Activated CD4-positive, alpha-beta memory T cell treated with anti-CD3 and anti-CD28 coated beads for 36 hours (primary cell): Measurements from ENCODE around the gene ZNF783. TPM values are rescaled to one million over a fixed set of nuclear protein-coding genes. Genes with fewer than 3 reads are reported as not detected.
"Not testable (repeated sequence)": the region's sequence is repeated elsewhere in the genome, so short reads cannot be mapped to it uniquely, and the experiment has no call there.

Source experiments
- CTCF ChIA-PET: fragments of 350-600 bp; sonication (Branson Sonifier 250); formaldehyde crosslinking; loops from one replicate; lab custom pipeline; 2021; ENCODE audit warnings: antibody characterized with exemption, inconsistent platforms; lab: Charles Lee
- POLR2A ChIA-PET: fragments of 350-600 bp; sonication (Branson Sonifier 250); formaldehyde crosslinking; loops from one replicate; lab custom pipeline; 2021; ENCODE audit warnings: antibody characterized with exemption; lab: Charles Lee
- DNase-seq: peaks from one replicate; pipeline ENCODE4 v3.0.0-alpha.2; 2020
- H3K27ac Mint-ChIP-seq: one replicate; pipeline ENCODE4 v1.8.0; 2021; ENCODE audit warnings: mixed read lengths
- H3K27me3 Mint-ChIP-seq: one replicate; pipeline ENCODE4 v1.8.0; 2021; ENCODE audit warnings: mixed read lengths
- H3K36me3 Mint-ChIP-seq: one replicate; pipeline ENCODE4 v1.8.0; 2021; ENCODE audit warnings: mixed read lengths
- H3K4me1 Mint-ChIP-seq: one replicate; pipeline ENCODE4 v1.8.0; 2021; ENCODE audit warnings: low read depth, mixed read lengths
- H3K4me3 Mint-ChIP-seq: one replicate; pipeline ENCODE4 v1.8.0; 2021; ENCODE audit warnings: mild to moderate bottlenecking, mixed read lengths
- H3K9me3 Mint-ChIP-seq: one replicate; pipeline ENCODE4 v1.8.0; 2021; ENCODE audit warnings: mixed read lengths
- intact Hi-C: fragments of 100-400 bp; cut with micrococcal nuclease; formaldehyde crosslinking; loops from one replicate; pipeline ENCODE4 v1.15.1; 2023
- total RNA-seq, 2 experiments: library from RNA; stranded (reverse); gene quantifications; one replicate each; pipeline ENCODE4 v1.2.3, GENCODE V29; 2021

Gene ZNF783
- total RNA-seq, 2 experiments from 2014 or later: 15.5 to 17.1 TPM

- H3K4me3 Mint-ChIP-seq, H3K9me3 Mint-ChIP-seq, DNase-seq, H3K4me1 Mint-ChIP-seq, H3K27me3 Mint-ChIP-seq, H3K27ac Mint-ChIP-seq, POLR2A ChIA-PET, intact Hi-C loops, CTCF ChIA-PET: not testable (repeated sequence)
- H3K36me3 Mint-ChIP-seq: peaks cover 32% of the 10 kb centered on the region
Measured at GRCh38 chr7:149226366-149226765, 35.6 kb upstream of the ZNF783 start.

- DNase-seq: no peak
- CTCF ChIA-PET: interaction anchor here (1.3 kb wide), 1 partner anchor 17 kb away, joined by 4 read pairs; no protein-coding TSS in a partner anchor
- intact Hi-C loops: no loop called here
- peaks cover 27% of the 10 kb centered on the region for H3K36me3 Mint-ChIP-seq
- H3K4me1 Mint-ChIP-seq: no peaks in the 10 kb centered on the region
- H3K27me3 Mint-ChIP-seq: no peaks in the 10 kb centered on the region
- H3K27ac Mint-ChIP-seq: no peak overlapping the region
- no peaks in the 10 kb centered on the region for H3K9me3 Mint-ChIP-seq
- no peak overlapping the region for H3K4me3 Mint-ChIP-seq
- POLR2A ChIA-PET: no interaction called here
Measured at GRCh38 chr7:149226840-149227494, 35.0 kb upstream of the ZNF783 start.

GRCh38 chr7:149228831-149229471, 33.0 kb upstream of the ZNF783 start:
- Mint-ChIP-seq H3K27ac (peak overlapping the region; percentile 31), H3K27me3 (peaks cover 6% of the 10 kb centered on the region), H3K4me1 (no peaks in the 10 kb centered on the region), H3K36me3 (peaks cover 19% of the 10 kb centered on the region), H3K4me3 (no peak overlapping the region), H3K9me3 (no peaks in the 10 kb centered on the region)
- intact Hi-C loops: no loop called here
- POLR2A ChIA-PET: interaction anchor here (1.7 to 2.0 kb wide), 3 partner anchors 14 to 24 kb away, joined by 5 to 8 read pairs (median 6); no protein-coding TSS in a partner anchor
- no peak for DNase-seq
- CTCF ChIA-PET: interaction anchor here (0.9 to 1.9 kb wide), 4 partner anchors 8 to 81 kb away, joined by 3 to 5 read pairs (median 4); partner anchors contain the start of gene ZNF282

DNA sequence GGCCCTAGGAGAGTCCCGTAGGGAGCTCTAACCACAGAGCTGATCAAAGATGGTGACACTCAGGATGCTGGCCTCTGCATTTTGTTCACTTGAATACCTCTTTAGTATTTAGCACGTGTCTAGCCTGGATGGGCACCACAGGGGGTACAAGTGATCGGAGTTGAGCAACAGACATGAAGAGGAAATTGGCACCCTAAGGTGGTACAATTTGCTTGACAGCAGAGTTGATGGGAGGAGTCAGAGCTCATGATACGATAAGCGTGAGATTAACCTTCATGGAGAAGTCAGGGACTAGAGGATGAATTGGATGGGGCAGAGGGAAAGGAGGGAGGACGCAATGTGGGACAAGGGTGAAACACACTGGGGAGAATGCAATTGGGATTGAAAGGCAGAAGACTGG, 32.5 kb upstream of the ZNF783 start:
- no peak for DNase-seq
- intact Hi-C loops: no loop called here
- H3K9me3 Mint-ChIP-seq: no peaks in the 10 kb centered on the region
- H3K27ac Mint-ChIP-seq: no peak overlapping the region
- no peaks in the 10 kb centered on the region for H3K4me1 Mint-ChIP-seq
- ChIA-PET CTCF (interaction anchor here (0.9 to 1.9 kb wide), 4 partner anchors 19 to 81 kb away, joined by 3 to 5 read pairs (median 4); partner anchors contain the start of genes ZNF282 and ZNF783), POLR2A (interaction anchor here (0.5 to 2.0 kb wide), 5 partner anchors 12 to 44 kb away, joined by 3 to 8 read pairs (median 5); no protein-coding TSS in a partner anchor)
- no peak overlapping the region for H3K4me3 Mint-ChIP-seq
- peaks cover 8% of the 10 kb centered on the region for H3K27me3 Mint-ChIP-seq
- peaks cover 17% of the 10 kb centered on the region for H3K36me3 Mint-ChIP-seq

GRCh38 chr7:149232362-149232761, 29.6 kb upstream of the ZNF783 start:
- Mint-ChIP-seq H3K9me3 (no peaks in the 10 kb centered on the region), H3K27me3 (peaks cover 12% of the 10 kb centered on the region), H3K27ac (no peak overlapping the region), H3K4me3 (no peak overlapping the region), H3K36me3 (no peaks in the 10 kb centered on the region), H3K4me1 (peaks cover 7% of the 10 kb centered on the region)
- ChIA-PET POLR2A (no interaction called here), CTCF (interaction anchor here (0.7 to 1.7 kb wide), 3 partner anchors 22 to 236 kb away, joined by 4 to 5 read pairs (median 4); partner anchors contain the start of gene ZNF282)
- DNase-seq: no peak
- intact Hi-C loops: no loop called here

GRCh38 chr7:149233655-149234204, 28.3 kb upstream of the ZNF783 start:
- Mint-ChIP-seq H3K27me3 (peaks cover 14% of the 10 kb centered on the region), H3K4me1 (peaks cover 15% of the 10 kb centered on the region)
- peak; percentile 41 for DNase-seq
- ChIA-PET POLR2A (interaction anchor here (1.3 kb wide), 1 partner anchor 24 kb away, joined by 4 read pairs; no protein-coding TSS in a partner anchor), CTCF (interaction anchor here (0.9 to 1.7 kb wide), 2 partner anchors 16 to 24 kb away, joined by 3 to 5 read pairs; no protein-coding TSS in a partner anchor)
- intact Hi-C loops, H3K4me3 Mint-ChIP-seq, H3K36me3 Mint-ChIP-seq, H3K27ac Mint-ChIP-seq, H3K9me3 Mint-ChIP-seq: not testable (repeated sequence)

DNA sequence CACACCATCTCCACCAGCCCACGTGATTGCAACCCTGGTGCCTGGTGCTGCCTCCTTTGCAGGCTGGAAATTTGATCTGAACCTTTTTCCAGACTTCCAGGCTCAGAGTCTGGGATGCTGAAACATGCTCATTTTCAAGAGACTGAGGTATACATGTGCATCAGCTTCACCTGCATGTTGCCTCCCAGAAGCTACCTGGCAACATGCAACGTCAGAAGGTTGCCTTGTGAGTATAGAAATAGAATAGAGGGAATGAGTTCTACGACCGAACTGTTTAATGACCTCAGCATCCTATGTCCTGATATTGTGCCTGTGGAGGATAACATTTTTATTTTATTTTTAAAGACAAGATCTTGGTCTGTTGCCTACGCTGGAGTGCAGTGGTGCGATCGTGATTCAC, 24.5 kb upstream of the ZNF783 start:
- peaks cover 3% of the 10 kb centered on the region for H3K9me3 Mint-ChIP-seq
- no peak overlapping the region for H3K4me3 Mint-ChIP-seq
- H3K4me1 Mint-ChIP-seq: peaks cover 36% of the 10 kb centered on the region
- H3K36me3 Mint-ChIP-seq: peaks cover 11% of the 10 kb centered on the region
- POLR2A ChIA-PET: interaction anchor here (1.3 kb wide), 1 partner anchor 28 kb away, joined by 5 read pairs; no protein-coding TSS in a partner anchor
- H3K27ac Mint-ChIP-seq: peak overlapping the region; percentile 19
- H3K27me3 Mint-ChIP-seq: peaks cover 14% of the 10 kb centered on the region
- intact Hi-C loops: no loop called here
- DNase-seq: no peak
- CTCF ChIA-PET: interaction anchor here (1.3 to 1.9 kb wide), 4 partner anchors 9 to 48 kb away, joined by 3 to 5 read pairs (median 4); partner anchors contain the start of gene ZNF783

GRCh38 chr7:149238051-149238450, 23.9 kb upstream of the ZNF783 start:
- CTCF ChIA-PET: interaction anchor here (1.1 to 1.9 kb wide), 4 partner anchors 10 to 46 kb away, joined by 3 to 5 read pairs (median 4); partner anchors contain the start of gene ZNF783
- intact Hi-C loops: loop anchor here (1.0 to 2.0 kb wide), 4 partner anchors 8 to 147 kb away; partner anchors contain the start of genes ZNF425 and ZNF786
- H3K27me3 Mint-ChIP-seq: peaks cover 11% of the 10 kb centered on the region
- POLR2A ChIA-PET: no interaction called here
- H3K4me1 Mint-ChIP-seq: peaks cover 40% of the 10 kb centered on the region
- peak overlapping the region; percentile 67 for H3K27ac Mint-ChIP-seq
- peaks cover 8% of the 10 kb centered on the region for H3K9me3 Mint-ChIP-seq
- peak overlapping the region; percentile 94 for H3K4me3 Mint-ChIP-seq
- H3K36me3 Mint-ChIP-seq: peaks cover 16% of the 10 kb centered on the region
- DNase-seq: no peak

- ChIA-PET POLR2A (interaction anchor here (0.6 to 2.8 kb wide), 5 partner anchors 14 to 44 kb away, joined by 3 to 9 read pairs (median 5); partner anchors contain the start of genes ZNF282 and ZNF783), CTCF (interaction anchor here (0.5 to 2.9 kb wide), 8 partner anchors 22 to 298 kb away, joined by 3 to 10 read pairs (median 4); partner anchors contain the start of genes ZNF282 and ZNF783)
- Mint-ChIP-seq H3K4me3 (peak within 1 kb of the TSS; percentile 94), H3K27me3 (peaks cover 6% of the 10 kb centered on the region), H3K9me3 (peaks cover 8% of the 10 kb centered on the region), H3K4me1 (peaks cover 42% of the 10 kb centered on the region), H3K27ac (peak within 1 kb of the TSS; percentile 90), H3K36me3 (peaks cover 17% of the 10 kb centered on the region)
- intact Hi-C loops: loop anchor here (1.0 to 2.0 kb wide), 6 partner anchors 9 to 149 kb away; partner anchors contain the start of genes ZNF425 and ZNF786
- peak; percentile 94 for DNase-seq
Measured at GRCh38 chr7:149239345-149240143, 22.5 kb upstream of the ZNF783 start, which contains the start of gene ZNF212. Gene ZNF212 (plus strand): TSS chr7:149239651. CDS start chr7:149239779, 128 bp downstream.

DNA sequence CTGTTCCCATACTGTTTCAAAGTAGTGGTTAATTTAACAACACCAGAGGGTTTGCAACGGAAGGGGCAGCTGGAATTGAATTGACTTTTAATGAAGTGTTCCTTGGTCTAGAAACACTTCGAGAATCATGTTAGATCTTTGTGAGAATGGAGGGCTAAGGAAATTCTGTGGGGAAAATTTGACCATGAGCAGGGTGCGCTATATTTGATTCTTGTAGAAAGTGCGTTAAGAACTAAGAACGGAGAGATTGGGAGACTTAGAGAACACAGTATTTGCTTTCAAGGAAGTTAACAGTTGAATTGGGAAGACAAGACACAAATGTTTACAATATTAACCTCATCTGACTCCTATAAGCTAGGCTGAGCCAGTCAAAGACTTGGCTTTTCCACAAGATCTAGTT, 21.4 kb upstream of the ZNF783 start:
- H3K4me3 Mint-ChIP-seq: peak overlapping the region; percentile 94
- H3K27me3 Mint-ChIP-seq: peaks cover 6% of the 10 kb centered on the region
- DNase-seq: no peak
- ChIA-PET POLR2A (interaction anchor here (0.7 to 2.8 kb wide), 2 partner anchors 8 to 21 kb away, joined by 3 to 9 read pairs; partner anchors contain the start of gene ZNF783), CTCF (interaction anchor here (0.9 to 2.9 kb wide), 5 partner anchors 21 to 166 kb away, joined by 3 to 10 read pairs (median 4); partner anchors contain the start of genes ZNF282 and ZNF783)
- peaks cover 52% of the 10 kb centered on the region for H3K4me1 Mint-ChIP-seq
- peaks cover 20% of the 10 kb centered on the region for H3K36me3 Mint-ChIP-seq
- intact Hi-C loops: no loop called here
- H3K9me3 Mint-ChIP-seq: peaks cover 8% of the 10 kb centered on the region
- H3K27ac Mint-ChIP-seq: peak overlapping the region; percentile 90
